ENCODE data around the gene GATA1.

DNA sequence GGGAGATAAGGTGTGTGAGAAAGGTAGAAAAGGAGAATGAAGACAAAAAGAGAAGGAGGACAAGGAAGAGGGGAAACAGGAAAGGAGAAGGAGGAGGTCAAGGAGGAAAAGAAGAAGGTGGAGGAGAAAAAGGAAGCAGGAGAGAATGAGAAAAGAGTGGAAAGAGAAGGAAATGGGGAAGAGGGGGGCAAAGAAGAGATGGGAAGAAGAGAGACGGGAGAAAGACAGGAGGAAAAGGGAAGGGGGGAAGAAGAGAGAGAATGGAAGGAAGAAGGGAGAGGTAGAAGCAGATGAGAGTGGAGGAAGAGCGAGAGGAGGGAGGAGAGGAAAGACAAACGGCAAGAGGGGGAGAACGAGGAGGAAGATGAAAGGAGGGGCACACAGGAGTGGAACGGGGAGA lies 4.1 kb downstream of the GATA1 start:
- no peak for TF ChIP-seq EZH2 (IDR thresholded peaks at IDR 0.05; ENCODE audit: insufficient read depth, poor library complexity, severe bottlenecking)
- no peak for TF ChIP-seq EZH2phosphoT487 (IDR thresholded peaks at IDR 0.05; ENCODE audit: insufficient read depth, low read depth)
